Fibroblast of the aortic adventitia (primary cell): Measurements from ENCODE around the gene MYRIP. TPM values are rescaled to one million over a fixed set of nuclear protein-coding genes. Genes with fewer than 3 reads are reported as not detected.

Experiments used
- DNase-seq: peaks from one replicate; pipeline ENCODE4 v3.0.0-alpha.2; 2010; ENCODE audit warnings: low read depth
- H3K4me3 ChIP-seq: 2 replicates; pipeline ENCODE4 v1.5.1; 2011; ENCODE audit warnings: low read depth, mild to moderate bottlenecking, control low read depth, low read length, moderate library complexity
- CTCF ChIP-seq: IDR thresholded peaks from 2 replicates; pipeline ENCODE4 v1.5.1; 2011; ENCODE audit warnings: mild to moderate bottlenecking, low read length, control low read depth, inconsistent platforms; ENCODE audit not compliant: insufficient read depth
- total RNA-seq: library from RNA; depleted of rRNA; stranded (reverse); fragments of >200 nt; gene quantifications from 2 replicates; pipeline ENCODE4 v1.2.3, GENCODE V29; 2012; ENCODE audit warnings: low replicate concordance

MYRIP gene
- total RNA-seq, 1 donor: 8.6 TPM

GRCh38 chr3:39941931-39942330 lies 132.5 kb downstream of the MYRIP start:
- TF ChIP-seq CTCF: no peak
- no peak overlapping the region for H3K4me3 ChIP-seq
- DNase-seq: no peak

- DNase-seq: peak; percentile 61
- TF ChIP-seq CTCF: no peak
Observed at GRCh38 chr3:39960515-39961191, 151.2 kb downstream of the MYRIP start.

DNA sequence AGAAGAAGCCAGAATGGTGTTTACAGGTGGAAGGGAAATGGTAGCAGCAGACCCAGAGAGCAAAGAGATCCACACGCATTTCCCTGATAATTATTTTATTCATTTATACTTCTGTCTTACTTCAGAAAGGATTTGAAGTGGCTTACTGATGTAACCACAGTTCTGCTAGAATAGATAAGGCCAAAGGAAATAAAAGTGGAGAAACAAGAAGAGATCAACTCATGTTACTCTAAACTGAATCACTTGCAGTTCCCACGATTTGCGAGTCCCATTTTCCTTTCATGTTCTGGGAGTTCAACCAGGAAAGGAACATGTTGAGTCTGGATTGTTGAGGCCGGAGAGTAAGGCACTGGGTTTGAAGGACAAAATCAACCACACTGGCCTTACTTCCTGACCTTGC lies 151.8 kb downstream of the MYRIP start:
- peak; percentile 38 for DNase-seq
- no peak overlapping the region for H3K4me3 ChIP-seq
- no peak for TF ChIP-seq CTCF

More at GRCh38 chr3:39960515-39961191, 151.2 kb downstream of the MYRIP start:
- no peak overlapping the region for H3K4me3 ChIP-seq

DNA sequence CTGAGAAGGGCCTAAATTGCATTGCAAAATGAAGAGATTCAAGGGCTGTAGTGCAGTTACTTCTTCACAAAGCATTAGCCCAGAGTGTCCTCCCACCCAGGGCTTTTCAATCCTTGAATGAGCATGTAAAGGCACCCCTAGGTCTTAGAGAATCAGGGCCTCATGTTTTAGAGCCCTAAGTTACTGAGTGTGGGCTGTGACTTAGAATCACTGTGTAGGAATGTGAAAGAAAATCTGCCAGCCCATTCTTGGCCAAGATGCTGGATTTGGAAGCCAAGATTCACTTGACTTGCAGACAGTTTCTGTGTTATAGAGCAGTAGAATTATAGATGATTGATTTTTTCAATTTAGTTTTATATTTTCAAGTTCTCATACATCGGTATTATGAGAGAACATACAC lies 153.2 kb downstream of the MYRIP start:
- no peak for TF ChIP-seq CTCF
- DNase-seq: peak; percentile 82
- no peak overlapping the region for H3K4me3 ChIP-seq

DNA sequence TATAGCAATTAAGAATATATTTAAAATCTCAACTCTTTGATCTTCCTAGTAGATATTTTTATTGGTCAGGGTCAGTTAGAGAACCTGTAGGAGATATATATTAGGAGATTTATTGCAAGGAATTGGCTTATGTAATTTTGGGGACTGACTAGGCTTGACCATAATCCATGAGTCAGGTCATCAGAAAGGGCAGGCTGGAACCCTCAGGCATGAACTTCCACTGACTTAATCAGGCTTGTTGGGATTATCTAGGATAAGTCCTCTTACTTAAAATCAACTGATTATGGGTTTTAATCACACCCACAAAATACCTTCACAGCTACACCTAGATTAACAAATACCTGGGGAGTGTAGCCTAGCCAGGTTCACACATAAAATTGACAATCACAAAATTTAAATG lies 156.1 kb downstream of the MYRIP start:
- TF ChIP-seq CTCF: no peak
- no peak for DNase-seq
- H3K4me3 ChIP-seq: no peak overlapping the region

DNA sequence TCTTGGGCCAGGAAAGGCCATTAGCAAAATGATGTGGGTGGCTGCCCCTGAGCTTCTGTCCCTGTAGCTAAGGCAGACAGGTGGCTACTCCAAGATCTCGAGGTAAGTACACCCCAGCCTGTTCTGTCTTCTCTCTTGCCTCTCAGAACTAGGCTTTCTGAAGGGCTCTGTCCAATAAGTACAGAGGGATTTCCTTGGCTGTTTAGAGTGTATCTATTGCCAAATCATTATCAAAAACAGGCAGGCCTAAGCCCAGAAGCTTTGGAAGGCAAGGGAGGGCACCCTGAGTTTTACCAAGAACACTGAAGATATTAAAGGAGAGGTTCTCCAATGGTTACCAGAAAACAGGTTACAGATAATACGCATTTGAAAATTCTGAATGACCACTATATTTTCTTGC lies 156.6 kb downstream of the MYRIP start:
- H3K4me3 ChIP-seq: no peak overlapping the region
- DNase-seq: peak; percentile 47
- no peak for TF ChIP-seq CTCF

DNA sequence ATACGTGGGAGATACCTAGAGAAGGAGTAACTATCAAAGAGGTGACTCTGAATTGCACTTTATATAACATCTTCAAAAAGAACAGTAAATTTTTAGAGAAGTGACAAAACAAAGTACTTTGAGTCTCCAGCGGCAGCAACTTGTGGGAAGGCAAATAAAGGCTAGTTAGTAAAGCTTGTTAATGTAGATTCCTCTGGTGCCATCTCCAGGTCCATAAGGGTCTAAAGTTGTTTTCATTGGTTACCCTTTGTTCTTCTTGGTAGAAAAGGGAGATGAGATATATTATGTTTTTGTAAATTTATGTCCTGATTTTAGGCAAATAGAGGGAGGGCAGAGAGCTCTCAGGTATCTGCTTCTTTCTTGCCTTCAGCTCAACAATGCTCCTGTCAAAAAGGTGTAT lies 161.6 kb downstream of the MYRIP start:
- no peak overlapping the region for H3K4me3 ChIP-seq
- no peak for DNase-seq
- TF ChIP-seq CTCF: no peak
